OCI-M2 (cell line): ENCODE data around the gene FAM222B.
"Not testable (repeated sequence)": the region's sequence is repeated elsewhere in the genome, so short reads cannot be mapped to it uniquely, and the experiment has no call there.

Experiments
- DNase-seq: peaks from one replicate; lab custom pipeline; 2025; ENCODE audit not compliant: unreplicated experiment; lab: John Stamatoyannopoulos, UW

The FAM222B gene

DNA sequence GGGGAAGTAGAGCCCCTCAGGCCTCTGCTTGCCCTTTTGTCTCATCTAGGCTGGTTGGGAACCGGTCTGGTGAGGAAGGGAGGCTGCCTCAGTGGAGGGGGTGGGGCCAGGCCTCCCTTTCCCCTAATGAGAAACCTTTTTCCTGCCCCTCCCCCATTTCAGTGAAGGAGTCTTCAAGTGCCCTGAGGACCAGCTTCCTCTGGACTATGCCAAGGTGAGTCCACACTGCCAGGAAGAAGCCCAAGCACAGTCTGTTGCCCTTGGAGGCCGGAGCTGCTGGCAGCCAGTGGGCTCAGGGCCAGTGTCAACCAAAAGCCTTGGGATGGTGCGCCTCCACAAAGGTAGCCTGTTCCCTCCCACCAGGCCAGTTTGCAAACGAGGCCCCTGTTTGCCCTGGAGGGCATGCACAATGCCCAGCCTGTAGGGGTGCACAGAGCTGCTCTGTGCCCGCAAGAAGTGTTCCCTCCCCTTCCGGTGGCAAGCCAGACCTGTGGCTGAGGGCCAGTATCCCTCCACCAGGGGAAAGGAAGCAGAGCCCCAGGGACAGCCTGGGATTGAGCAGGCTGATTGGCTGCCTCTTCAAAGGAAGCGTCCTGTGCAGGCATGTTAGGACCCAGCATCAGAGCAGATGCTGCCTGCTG, 95.4 kb downstream of the FAM222B start:
- DNase-seq = no peak

DNA sequence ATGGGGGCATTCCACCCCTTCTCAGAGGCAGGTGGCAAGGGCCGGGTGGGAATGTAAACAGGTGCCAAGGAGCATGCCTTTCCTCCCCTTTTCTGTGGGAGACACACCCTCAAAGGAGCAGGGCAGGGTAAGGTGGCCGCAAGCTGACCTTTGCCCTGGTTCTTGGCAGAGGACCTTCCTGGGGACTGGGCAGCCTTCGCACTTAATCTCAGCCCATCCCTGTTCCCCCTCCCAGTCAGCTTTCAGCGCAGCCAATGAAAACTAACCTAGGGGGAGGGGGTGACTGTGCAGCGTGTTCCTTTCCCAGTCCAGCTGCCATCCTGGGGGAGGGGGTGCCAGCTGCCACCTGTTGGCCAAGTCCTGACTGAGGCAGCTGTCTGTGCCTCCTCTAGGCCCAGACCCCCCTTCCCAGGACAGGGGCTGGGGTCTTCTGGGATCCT, 96.0 kb downstream of the FAM222B start:
- DNase-seq = no peak

DNA sequence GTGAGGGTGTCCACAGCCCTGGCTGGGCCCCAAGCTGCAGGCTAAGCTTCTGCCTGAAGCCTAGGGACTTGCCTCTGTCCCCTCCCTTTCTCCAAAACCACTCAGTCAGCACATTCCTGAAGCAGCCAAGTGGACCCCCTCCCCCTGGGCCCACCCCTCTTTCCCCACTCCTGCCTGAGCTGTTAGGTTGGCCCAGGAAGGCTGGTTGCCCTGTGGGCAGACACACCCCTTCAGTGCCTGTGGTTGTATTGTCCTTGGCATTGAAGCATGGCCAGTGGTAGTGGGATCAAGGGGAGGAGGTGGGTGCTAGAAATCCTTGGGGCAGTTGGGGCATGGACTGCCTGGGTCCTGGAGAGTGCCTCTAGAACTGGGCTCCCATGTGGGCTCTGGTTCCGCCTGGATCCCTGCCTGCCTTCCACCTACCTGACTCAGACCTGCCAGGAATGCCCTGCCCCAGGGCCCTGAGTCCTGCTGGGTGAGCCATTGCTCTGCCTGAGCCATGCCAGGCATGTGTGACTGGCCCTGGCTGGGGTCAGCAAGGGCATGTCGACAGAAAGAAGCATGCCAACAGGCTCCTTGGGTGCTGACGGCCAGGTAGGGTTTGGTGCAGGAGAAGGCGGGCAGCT, 96.7 kb downstream of the FAM222B start:
- DNase-seq = no peak

DNA sequence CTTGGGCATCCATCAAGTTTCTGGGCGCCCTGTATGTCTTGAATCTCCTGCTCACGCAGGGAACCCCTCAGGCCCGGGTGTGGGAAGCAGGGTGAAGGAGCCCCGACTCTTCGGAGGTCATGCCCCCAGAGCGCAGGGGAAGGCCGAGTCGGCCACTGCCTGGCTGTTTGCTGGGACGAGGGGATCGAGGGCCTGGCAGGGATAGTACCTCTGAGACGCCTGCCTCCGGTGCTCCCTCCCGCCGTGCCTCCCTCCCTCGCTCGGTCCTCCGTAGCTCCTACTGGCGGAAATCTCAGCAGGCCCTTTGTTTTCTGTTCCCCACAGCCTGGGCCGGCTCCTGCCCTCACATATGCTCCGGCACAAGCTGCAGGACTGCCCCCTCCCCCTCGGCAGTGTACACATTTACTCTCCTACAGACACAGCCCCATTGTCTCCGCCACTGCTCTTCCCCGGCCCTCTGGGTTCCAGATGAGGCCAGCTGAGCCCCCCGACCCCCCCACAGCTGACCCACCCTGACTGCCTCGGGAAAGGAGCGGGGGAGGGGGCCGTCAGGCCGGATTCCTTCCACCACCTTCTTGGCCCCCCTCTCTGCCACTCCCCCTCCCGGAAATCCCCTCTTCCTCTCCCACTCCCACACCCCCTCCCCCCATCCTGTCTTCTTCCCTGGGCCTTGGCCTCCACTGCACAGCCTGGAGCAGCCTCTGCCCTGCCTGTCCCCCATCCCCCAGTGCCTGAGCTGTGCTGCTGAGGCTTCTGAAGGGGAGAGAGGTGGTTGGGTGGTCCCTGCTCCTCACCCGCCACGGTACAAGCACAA, 97.4 kb downstream of the FAM222B start:
- DNase-seq = no peak

DNA sequence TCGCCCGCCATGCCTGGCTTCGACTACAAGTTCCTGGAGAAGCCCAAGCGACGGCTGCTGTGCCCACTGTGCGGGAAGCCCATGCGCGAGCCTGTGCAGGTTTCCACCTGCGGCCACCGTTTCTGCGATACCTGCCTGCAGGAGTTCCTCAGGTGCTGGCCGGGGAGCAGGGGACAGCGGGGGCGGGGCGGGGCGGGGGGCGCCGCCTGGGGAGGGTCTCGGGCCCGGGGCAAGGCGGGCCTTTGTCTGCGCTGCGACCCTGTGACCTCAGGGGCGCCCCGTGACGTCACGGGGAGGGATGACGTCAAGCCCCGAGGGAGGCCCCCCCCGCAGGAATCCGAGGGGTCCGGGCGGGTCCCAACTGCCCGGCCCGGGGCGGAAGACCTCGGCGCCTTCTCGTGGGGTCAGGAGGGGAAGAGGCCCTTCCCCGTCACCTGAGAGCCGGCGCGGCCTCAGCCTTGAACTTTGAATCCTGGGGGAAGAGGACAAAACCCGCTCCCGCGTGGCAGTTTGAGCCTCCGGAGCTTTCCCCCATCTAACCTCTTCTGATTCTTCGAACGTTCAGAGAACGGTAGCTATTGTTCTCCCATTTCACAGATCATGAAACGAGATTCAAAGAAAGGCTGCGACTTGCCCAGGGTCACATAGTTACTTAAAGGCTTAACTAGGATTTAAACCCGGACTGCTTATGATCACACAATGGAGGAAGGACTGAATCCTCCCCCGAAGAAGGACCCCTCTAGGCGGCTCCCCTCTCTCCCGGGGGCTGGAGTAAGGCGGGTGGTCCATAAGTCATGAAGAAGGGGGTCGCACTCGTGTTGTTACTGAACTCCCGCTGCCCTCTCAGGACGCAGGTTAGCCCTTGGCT, 98.3 kb downstream of the FAM222B start:
- DNase-seq = no peak

DNA sequence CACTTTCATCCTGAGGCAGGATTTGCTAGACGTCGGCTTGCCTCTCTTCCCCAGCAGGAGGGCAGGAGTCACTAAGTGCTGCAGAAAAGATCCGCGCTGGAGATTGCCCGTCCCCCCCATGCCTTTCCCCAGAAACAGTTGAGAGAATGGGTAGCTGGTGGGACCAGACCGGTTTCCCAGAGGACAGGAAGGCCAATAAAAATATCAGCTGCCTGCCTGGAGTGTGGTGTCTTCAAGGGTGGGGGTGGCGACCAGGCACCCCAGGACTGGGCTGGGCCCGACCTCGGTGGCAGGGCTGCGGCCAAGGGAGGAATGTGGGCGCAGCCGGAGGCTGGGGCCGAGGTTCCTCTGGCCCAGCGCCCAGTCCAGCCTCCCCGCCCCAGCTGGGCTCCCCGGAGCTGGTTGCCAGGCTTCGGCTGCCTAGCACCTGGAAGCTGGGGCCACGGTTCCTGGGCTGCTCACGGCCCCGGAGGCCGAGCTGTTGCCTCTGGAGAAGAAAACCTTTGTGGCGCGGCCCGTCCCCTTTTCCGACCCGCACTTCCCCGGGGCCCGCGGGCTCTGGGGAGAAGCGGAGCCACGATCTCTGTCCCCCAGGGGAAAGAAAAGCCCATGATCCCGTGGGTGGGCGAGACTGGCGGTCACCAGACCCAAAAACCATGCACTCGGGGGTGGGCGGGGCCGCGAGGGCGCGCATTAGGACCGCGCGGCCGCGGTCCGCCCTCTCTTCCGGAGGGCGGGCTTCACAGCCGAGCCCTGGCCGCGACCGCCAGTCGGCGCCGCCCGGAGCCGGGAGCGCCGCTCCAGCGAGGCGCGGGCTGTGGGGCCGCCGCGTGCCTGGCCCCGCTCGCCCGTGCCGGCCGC, 99.1 kb downstream of the FAM222B start, which contains the start of gene TRAF4:
Gene TRAF4 (plus strand): TSS at position 769 of the 861 bp plus-strand sequence. CDS start 102 bp downstream, outside the sequence.
- no peak for DNase-seq

DNA sequence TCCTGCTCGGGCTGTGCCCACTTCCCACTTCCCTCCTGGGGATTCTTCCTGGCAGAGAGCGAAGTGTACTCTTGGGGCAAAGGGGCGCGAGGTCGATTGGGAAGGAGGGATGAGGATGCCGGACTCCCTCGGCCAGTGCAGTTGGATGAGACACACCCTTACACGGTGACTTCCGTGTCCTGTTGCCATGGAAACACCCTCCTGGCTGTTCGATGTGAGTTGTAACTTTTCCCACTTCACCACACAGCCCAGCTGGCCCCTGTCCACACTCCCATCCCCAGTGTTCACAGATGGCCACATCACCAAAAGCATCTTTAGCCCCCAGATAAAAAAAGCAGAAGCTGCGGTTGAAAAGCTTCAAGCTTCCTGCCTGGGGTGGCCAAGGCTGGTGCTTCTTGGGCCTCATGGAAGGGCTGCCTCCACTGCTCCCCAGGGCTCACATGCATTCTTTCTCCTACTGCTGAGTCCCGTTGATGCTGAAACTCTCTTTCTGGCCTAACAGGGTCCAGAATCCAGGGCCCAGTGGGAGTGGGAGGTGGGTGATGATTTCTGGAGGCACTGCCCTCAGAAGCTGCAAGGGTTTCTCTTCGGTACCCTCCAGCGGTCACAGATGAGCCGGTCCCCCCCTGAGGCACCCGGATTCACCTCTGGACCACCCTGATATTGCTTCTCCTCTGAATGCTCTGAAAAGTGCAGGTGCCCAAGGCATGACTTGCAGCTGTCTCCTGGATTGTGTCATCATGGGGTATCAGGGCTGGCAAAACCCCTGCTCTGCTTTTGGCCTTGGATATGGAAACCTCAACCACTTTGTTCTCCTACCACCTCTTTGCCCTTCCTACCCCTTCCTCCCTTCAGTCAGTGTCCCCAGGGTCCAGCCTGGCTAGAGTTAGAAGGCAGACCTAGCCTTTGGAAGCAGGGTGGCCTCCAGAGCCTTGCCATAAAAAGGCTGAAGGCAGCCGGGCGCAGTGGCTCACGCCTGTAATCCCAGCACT, 100.9 kb downstream of the FAM222B start:
- DNase-seq = no peak

DNA sequence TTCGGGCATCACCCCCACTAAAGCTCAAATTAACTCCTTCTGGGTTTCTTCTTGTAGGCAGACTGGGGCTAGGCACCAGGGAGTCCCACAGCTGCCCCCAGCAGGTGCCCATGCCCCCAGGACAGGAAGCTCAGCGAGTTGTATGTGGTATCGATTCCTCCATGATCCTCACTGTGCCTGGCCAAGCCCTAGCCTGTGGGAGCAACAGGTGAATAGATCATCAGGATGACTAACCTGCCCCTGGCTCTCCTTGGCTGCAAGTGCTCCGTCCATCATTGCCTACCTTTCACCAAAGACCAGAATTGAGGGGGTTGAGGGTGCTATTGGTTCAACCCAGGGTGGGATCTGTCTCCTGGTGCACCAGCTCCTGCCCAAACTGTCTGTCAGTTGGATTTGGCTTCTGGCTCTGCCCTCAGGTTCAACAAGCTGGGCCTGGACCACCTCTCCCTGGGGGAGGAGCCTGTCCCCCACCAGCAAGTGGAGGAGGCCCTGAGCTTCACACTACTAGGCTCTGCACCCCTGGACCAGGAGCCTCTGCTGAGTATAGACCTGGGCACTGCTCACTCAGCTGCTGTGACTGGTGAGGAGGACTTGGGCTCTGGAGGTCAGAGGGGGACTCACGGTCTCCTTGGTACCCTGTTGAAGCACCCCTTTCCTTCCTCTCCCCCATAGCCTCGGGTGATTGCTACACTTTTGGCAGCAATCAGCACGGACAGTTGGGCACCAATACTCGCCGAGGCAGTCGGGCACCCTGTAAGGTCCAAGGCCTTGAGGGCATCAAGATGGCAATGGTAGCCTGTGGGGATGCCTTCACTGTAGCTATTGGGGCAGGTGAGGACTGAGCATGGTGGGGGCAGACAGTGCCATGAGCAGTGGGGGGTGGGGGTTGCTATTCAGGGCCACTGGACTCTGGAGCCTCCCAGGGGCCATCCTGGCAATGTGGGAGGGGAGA, 101.9 kb downstream of the FAM222B start:
- no peak for DNase-seq

DNA sequence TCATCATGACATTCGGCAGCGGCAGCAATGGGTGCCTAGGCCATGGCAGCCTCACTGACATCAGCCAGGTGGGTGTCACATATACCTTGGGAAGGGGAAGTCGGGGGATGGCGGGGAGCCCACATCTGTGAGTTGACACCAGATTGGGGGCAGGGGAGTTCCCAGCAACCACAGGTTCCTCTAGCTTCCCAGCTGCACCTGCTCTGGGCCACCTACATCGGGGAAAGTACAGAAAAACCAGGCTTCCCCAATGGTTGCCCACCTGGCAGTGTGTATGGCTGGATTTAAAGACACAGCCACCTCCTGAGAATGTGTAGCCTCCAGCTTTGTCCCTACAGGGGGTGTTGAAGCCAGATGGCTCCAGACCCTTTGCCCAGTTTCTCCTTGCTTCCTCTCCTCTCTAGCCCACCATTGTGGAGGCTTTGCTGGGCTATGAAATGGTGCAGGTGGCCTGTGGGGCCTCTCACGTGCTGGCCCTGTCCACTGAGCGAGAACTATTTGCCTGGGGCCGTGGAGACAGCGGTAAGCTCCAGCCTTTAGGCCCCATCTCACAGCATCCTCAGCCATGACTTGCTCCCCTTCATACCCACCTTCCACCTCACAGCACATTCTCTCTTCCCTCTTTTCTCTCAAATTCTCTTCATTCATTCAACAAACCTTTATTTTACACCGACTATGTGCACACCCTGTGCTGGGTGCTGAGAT, 103.8 kb downstream of the FAM222B start:
- DNase-seq = no peak

DNA sequence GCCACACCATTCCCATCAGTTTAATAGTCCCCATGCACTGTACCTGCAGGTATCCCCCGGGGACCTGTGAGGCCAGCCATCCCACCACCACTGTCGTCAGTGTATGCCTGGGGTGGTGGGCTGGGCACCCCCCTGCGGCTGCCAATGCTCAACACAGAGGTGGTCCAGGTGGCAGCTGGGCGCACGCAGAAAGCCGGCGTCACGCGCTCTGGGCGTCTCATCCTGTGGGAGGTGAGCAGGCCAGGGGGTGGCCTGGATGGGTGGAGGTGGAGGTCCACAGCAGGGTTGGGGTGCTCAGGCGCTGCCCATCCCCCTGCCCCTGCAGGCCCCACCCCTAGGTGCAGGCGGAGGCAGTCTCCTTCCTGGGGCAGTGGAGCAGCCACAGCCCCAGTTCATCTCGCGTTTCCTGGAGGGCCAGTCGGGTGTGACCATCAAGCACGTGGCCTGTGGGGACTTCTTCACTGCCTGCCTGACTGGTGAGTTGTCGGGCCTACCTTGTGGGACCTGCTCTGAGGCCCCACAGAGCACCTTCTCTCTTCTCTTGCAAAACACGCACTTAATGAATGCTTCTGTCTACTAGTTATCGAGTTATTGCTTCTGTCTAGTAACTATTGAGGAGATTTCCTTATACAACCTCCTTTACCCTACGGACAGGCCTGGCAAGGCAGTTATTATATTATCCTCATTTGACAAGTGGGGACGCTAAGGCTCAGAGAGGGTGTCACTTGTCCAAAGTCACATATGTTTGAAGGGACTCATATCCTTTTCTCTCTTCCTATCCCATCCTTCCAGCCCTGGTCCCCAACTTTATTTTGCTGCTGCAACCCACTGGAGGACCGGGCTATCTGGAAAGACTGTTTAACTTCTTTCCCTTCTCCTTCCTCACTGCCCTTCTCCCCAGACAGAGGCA, 104.6 kb downstream of the FAM222B start:
- no peak for DNase-seq

DNA sequence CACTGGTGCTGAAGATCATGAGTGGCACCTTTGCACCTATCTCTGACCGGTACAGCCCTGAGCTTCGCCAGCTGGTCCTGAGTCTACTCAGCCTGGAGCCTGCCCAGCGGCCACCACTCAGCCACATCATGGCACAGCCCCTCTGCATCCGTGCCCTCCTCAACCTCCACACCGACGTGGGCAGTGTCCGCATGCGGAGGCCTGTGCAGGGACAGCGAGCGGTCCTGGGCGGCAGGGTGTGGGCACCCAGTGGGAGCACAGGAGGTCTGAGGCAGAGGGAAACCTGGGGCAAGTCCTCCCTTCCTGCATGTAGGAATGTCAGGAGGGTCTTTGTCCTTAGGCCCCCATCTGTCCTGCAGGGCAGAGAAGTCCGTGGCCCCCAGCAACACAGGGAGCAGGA, 105.3 kb downstream of the FAM222B start:
- DNase-seq = no peak

DNA sequence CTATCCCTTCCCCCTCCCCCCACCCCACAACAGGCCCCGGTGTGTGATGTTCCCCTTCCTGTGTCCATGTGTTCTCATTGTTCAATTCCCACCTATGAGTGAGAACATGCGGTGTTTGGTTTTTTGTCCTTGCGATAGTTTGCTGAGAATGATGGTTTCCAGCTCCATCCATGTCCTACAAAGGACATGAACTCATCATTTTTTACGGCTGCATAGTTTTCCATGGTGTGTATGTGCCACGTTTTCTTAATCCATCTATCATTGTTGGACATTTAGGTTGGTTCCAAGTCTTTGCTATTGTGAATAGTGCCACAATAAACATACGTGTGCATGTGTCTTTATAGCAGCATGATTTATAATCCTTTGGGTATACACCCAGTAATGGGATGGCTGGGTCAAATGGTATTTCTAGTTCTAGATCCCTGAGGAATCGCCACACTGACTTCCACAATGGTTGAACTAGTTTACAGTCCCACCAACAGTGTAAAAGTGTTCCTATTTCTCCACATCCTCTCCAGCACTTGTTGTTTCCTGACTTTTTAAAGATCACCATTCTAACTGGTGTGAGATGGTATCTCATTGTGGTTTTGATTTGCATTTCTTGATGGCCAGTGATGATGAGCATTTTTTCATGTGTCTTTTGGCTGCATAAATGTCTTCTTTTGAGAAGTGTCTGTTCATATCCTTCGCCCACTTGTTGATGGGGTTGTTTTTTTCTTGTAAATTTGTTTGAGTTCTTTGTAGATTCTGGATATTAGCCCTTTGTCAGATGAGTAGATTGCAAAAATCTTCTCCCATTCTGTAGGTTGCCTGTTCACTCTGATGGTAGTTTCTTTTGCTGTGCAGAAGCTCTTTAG, 106.4 kb downstream of the FAM222B start:
- not testable (repeated sequence) for DNase-seq

DNA sequence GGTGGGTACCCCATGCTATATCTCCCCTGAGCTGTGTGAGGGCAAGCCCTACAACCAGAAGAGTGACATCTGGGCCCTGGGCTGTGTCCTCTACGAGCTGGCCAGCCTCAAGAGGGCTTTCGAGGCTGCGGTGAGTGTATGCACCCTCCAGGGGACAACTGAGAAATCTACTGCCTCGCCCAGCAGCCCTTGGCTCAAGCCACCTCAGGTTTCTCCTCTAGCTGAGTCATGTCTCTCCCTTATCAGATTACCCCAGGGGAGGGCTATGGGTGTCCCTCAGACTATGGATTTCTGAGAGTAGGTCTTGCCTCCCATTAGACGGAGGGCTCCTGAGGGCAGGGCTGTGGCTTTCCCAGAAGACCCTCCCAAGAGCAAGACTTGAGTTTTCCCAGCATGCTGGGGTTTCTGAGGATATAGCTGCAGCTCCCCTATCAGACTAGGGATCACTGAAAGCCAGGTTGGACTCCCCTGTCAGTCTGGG, 107.3 kb downstream of the FAM222B start:
- DNase-seq = no peak

DNA sequence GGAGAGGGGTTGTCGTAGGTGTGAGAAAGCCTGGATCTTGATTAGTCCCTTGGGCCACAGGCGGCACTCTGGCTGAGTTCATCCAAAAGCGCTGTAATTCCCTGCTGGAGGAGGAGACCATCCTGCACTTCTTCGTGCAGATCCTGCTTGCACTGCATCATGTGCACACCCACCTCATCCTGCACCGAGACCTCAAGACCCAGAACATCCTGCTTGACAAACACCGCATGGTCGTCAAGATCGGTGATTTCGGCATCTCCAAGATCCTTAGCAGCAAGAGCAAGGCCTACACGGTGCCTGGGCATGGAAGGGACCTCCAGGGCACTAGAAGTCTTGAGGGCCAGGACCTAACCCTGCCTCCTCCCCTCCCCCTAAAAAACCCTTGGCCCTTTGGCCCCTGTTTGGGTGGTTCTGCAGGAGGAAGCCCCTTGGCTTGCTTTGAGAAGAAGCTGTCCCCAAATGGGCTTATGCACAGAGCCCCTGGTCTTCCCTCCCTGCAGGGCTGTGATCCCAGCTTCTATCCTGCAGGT, 107.8 kb downstream of the FAM222B start:
- DNase-seq = no peak

DNA sequence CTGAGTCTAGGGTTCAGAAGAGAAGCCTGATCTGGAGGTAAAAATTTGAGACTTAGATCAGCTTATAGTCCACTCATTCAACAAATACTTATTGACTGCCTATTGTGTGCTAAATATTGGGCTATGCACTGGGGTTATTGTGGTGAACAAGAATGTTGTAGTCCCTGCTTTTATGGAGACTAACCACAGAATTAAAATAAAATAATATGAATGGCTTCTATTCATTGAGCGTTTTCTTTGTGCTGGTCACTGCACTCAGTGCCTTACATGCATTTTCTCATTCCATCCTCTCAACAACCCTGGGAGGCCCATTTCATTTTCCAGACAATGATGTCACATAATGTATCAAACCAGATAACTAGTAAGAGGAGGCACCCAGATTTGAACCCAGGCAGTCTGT, 109.2 kb downstream of the FAM222B start:
- DNase-seq = no peak
